ENCODE data around the gene AGL.

GRCh38 chr1:99935534-99935933, 85.4 kb downstream of the AGL start:
- TF ChIP-seq POLR2A (IDR thresholded peaks at IDR 0.05): no peak
- no peak for TF ChIP-seq CTCF (IDR thresholded peaks at IDR 0.05)

Data from testis (tissue), 2 donors.